ENCODE data around the gene GALK1.

The GALK1 gene

GRCh38 chr17:75784473-75785015 is 19.6 kb upstream of the GALK1 start, which contains the start of gene UNK:
TSS of gene UNK (plus strand) at chr17:75784806. CDS start at chr17:75784881, 75 bp downstream.
- peak; percentile 85 for ATAC-seq
- no peak for TF ChIP-seq RARB (CRISPR knock-in tag; IDR thresholded peaks at IDR 0.05)
- no peak for TF ChIP-seq PATZ1 (CRISPR knock-in tag; IDR thresholded peaks at IDR 0.05; ENCODE audit: borderline replicate concordance)
- TF ChIP-seq PPARA (CRISPR knock-in tag; IDR thresholded peaks at IDR 0.05; ENCODE audit: borderline replicate concordance), result no peak
- TF ChIP-seq ZFP30 (CRISPR knock-in tag; IDR thresholded peaks at IDR 0.05), result no peak
- no peak for TF ChIP-seq CSRNP3 (CRISPR knock-in tag; IDR thresholded peaks at IDR 0.05)
- no peak for TF ChIP-seq GLIS3 (CRISPR knock-in tag; IDR thresholded peaks at IDR 0.05)
- TF ChIP-seq ZNF70 (CRISPR knock-in tag; IDR thresholded peaks at IDR 0.05), result no peak
- no peak for TF ChIP-seq TCF4 (CRISPR knock-in tag; IDR thresholded peaks at IDR 0.05; ENCODE audit: borderline replicate concordance)
- TF ChIP-seq ARNTL (CRISPR knock-in tag; IDR thresholded peaks at IDR 0.05; ENCODE audit: borderline replicate concordance, low read depth), result no peak
- TF ChIP-seq ZFP3 (CRISPR knock-in tag; IDR thresholded peaks at IDR 0.05), result peak; percentile 82
- TF ChIP-seq ZC3H10 (CRISPR knock-in tag; IDR thresholded peaks at IDR 0.05), result no peak
- no peak for TF ChIP-seq CREB5 (CRISPR knock-in tag; IDR thresholded peaks at IDR 0.05; ENCODE audit: low read depth)
- peak; percentile 98 for TF ChIP-seq TSHZ2 (CRISPR knock-in tag; IDR thresholded peaks at IDR 0.05)
- peak; percentile 95; the same call in 1 of the 2 replicates for TF ChIP-seq CSDC2 (CRISPR knock-in tag; IDR thresholded peaks at IDR 0.05)
- peak; percentile 86; the same call in 1 of the 2 replicates for TF ChIP-seq SNAI2 (CRISPR knock-in tag; IDR thresholded peaks at IDR 0.05)
- TF ChIP-seq ZNF565 (CRISPR knock-in tag; conservative IDR thresholded peaks at IDR 0.05; ENCODE audit: low read depth), result no peak
- no peak for TF ChIP-seq POU6F1 (CRISPR knock-in tag; IDR thresholded peaks at IDR 0.05; ENCODE audit: borderline replicate concordance, low read depth)
- no peak for TF ChIP-seq ESRRG (CRISPR knock-in tag; IDR thresholded peaks at IDR 0.05)
- no peak for TF ChIP-seq TOX (CRISPR knock-in tag; IDR thresholded peaks at IDR 0.05; ENCODE audit: borderline replicate concordance)
- no peak for TF ChIP-seq OSR1 (CRISPR knock-in tag; IDR thresholded peaks at IDR 0.05)

GRCh38 chr17:75783803-75784472 is 18.9 kb upstream of the GALK1 start:
- TF ChIP-seq CSRNP3 (CRISPR knock-in tag; IDR thresholded peaks at IDR 0.05) (no peak), ZC3H10 (CRISPR knock-in tag; IDR thresholded peaks at IDR 0.05) (no peak), RARB (CRISPR knock-in tag; IDR thresholded peaks at IDR 0.05) (no peak), ISL1 (CRISPR knock-in tag; IDR thresholded peaks at IDR 0.05) (no peak)
- peak; percentile 4 for ATAC-seq

Data from SK-N-SH treated with all-trans-retinoic acid at 6 μM for 48 hours (cell line).